Measurements from ENCODE around the gene MORN1.

The MORN1 gene

GRCh38 chr1:2288816-2289536 is 102.4 kb downstream of the MORN1 start:
- Histone ChIP-seq H3K9me3 (ENCODE audit: low read length) (no peaks in the 10 kb centered on the region), H3K27ac (ENCODE audit: low read depth, low read length, poor library complexity, severe bottlenecking) (no peak overlapping the region), H3K9ac (ENCODE audit: low read length) (no peak overlapping the region), H4K20me1 (ENCODE audit: insufficient read depth, low read length) (no peaks in the 10 kb centered on the region), H3K4me2 (ENCODE audit: low read length) (no peak overlapping the region), H3K79me2 (ENCODE audit: insufficient read depth, low read length) (no peaks in the 10 kb centered on the region), H3K9me2 (ENCODE audit: low read depth, low read length) (no peaks in the 10 kb centered on the region), H3K4me3 (ENCODE audit: low read depth, low read length, poor library complexity, severe bottlenecking) (no peak overlapping the region), H2AFZ (ENCODE audit: low read length) (no peak overlapping the region), H3K27me3 (ENCODE audit: insufficient read depth, low read length) (no peaks in the 10 kb centered on the region), H3F3A (ENCODE audit: insufficient read depth, low read length) (no peaks in the 10 kb centered on the region), H3K36me3 (ENCODE audit: insufficient read depth, low read length) (no peaks in the 10 kb centered on the region), H3K4me1 (ENCODE audit: insufficient read depth, low read length, severe bottlenecking) (no peaks in the 10 kb centered on the region)
- TF ChIP-seq, protein P1, sequence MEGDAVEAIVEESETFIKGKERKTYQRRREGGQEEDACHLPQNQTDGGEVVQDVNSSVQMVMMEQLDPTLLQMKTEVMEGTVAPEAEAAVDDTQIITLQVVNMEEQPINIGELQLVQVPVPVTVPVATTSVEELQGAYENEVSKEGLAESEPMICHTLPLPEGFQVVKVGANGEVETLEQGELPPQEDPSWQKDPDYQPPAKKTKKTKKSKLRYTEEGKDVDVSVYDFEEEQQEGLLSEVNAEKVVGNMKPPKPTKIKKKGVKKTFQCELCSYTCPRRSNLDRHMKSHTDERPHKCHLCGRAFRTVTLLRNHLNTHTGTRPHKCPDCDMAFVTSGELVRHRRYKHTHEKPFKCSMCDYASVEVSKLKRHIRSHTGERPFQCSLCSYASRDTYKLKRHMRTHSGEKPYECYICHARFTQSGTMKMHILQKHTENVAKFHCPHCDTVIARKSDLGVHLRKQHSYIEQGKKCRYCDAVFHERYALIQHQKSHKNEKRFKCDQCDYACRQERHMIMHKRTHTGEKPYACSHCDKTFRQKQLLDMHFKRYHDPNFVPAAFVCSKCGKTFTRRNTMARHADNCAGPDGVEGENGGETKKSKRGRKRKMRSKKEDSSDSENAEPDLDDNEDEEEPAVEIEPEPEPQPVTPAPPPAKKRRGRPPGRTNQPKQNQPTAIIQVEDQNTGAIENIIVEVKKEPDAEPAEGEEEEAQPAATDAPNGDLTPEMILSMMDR (IDR thresholded peaks at IDR 0.05; ENCODE audit: low read length): no peak
- TF ChIP-seq EZH2 (IDR thresholded peaks at IDR 0.05; ENCODE audit: borderline replicate concordance, low read length): no peak

DNA sequence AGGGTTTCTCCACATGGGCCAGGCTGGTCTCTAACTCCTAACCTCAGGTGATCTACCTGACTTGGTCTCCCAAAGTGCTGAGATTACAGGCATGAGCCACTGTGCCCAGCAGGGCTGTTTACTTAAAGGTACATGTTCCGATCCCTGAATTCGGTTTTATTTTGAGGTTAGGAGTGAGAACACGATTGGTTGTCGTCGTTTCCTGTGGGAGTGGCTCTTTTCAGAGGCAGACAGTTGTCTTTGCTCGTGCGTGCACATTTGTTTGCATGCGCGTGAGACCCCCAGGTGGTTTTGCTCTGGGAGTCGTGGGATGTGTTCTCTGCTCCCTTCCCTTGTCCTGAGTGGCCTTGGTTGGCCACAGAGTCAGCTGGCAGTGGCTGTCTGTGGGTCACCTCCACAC is 103.0 kb downstream of the MORN1 start:
- Histone ChIP-seq H3K4me2 (ENCODE audit: low read length) (no peak overlapping the region), H3K9ac (ENCODE audit: low read length) (no peak overlapping the region), H3K9me3 (ENCODE audit: low read length) (no peaks in the 10 kb centered on the region), H2AFZ (ENCODE audit: low read length) (no peak overlapping the region), H3K79me2 (ENCODE audit: insufficient read depth, low read length) (no peaks in the 10 kb centered on the region), H3K4me3 (ENCODE audit: low read depth, low read length, poor library complexity, severe bottlenecking) (no peak overlapping the region), H3K36me3 (ENCODE audit: insufficient read depth, low read length) (no peaks in the 10 kb centered on the region), H3K4me1 (ENCODE audit: insufficient read depth, low read length, severe bottlenecking) (no peaks in the 10 kb centered on the region), H3K9me2 (ENCODE audit: low read depth, low read length) (no peaks in the 10 kb centered on the region), H3F3A (ENCODE audit: insufficient read depth, low read length) (no peaks in the 10 kb centered on the region), H3K27ac (ENCODE audit: low read depth, low read length, poor library complexity, severe bottlenecking) (no peak overlapping the region), H3K27me3 (ENCODE audit: insufficient read depth, low read length) (no peaks in the 10 kb centered on the region), H4K20me1 (ENCODE audit: insufficient read depth, low read length) (no peaks in the 10 kb centered on the region)
- TF ChIP-seq, protein P1 (IDR thresholded peaks at IDR 0.05; ENCODE audit: low read length): no peak
- no peak for TF ChIP-seq EZH2 (IDR thresholded peaks at IDR 0.05; ENCODE audit: borderline replicate concordance, low read length)

- Histone ChIP-seq H3K79me2 (ENCODE audit: insufficient read depth, low read length) (no peaks in the 10 kb centered on the region), H3K27me3 (ENCODE audit: insufficient read depth, low read length) (no peaks in the 10 kb centered on the region), H3F3A (ENCODE audit: insufficient read depth, low read length) (no peaks in the 10 kb centered on the region), H2AFZ (ENCODE audit: low read length) (no peak overlapping the region), H3K36me3 (ENCODE audit: insufficient read depth, low read length) (no peaks in the 10 kb centered on the region), H3K9ac (ENCODE audit: low read length) (no peak overlapping the region), H3K4me1 (ENCODE audit: insufficient read depth, low read length, severe bottlenecking) (no peaks in the 10 kb centered on the region), H3K9me2 (ENCODE audit: low read depth, low read length) (no peaks in the 10 kb centered on the region), H3K27ac (ENCODE audit: low read depth, low read length, poor library complexity, severe bottlenecking) (no peak overlapping the region), H3K4me3 (ENCODE audit: low read depth, low read length, poor library complexity, severe bottlenecking) (no peak overlapping the region), H3K4me2 (ENCODE audit: low read length) (no peak overlapping the region), H3K9me3 (ENCODE audit: low read length) (no peaks in the 10 kb centered on the region), H4K20me1 (ENCODE audit: insufficient read depth, low read length) (no peaks in the 10 kb centered on the region)
- TF ChIP-seq, protein P1 (IDR thresholded peaks at IDR 0.05; ENCODE audit: low read length): no peak
- no peak for TF ChIP-seq EZH2 (IDR thresholded peaks at IDR 0.05; ENCODE audit: borderline replicate concordance, low read length)
These were observed 103.7 kb downstream of the MORN1 start for GRCh38 chr1:2287649-2288048.

Data from OCI-LY1 (cell line).